Effector memory CD4-positive, alpha-beta T cell (primary cell): ENCODE data around the gene PDE9A.

Experiments
- DNase-seq, 3 donors: peaks; one replicate each; pipeline ENCODE4 v3.0.0-alpha.2; 2020
- H3K27ac ChIP-seq: 2 replicates; pipeline ENCODE4 v1.7.0; 2013; ENCODE audit warnings: mild to moderate bottlenecking, low read length, moderate library complexity; ENCODE audit not compliant: insufficient read depth, poor library complexity, severe bottlenecking
- H3K27me3 ChIP-seq: replicated peaks from 2 replicates; pipeline ENCODE4 v1.7.0; 2013; ENCODE audit warnings: mild to moderate bottlenecking, low read length; ENCODE audit not compliant: insufficient read depth, control insufficient read depth, poor library complexity, severe bottlenecking
- H3K36me3 ChIP-seq: 2 replicates; pipeline ENCODE4 v1.7.0; 2013; ENCODE audit warnings: mild to moderate bottlenecking, low read length, moderate library complexity; ENCODE audit not compliant: control insufficient read depth, insufficient read depth
- H3K4me1 ChIP-seq: 2 replicates; pipeline ENCODE4 v1.7.0; 2013; ENCODE audit warnings: low read length, mild to moderate bottlenecking; ENCODE audit not compliant: control insufficient read depth, insufficient read depth, poor library complexity, severe bottlenecking
- H3K4me3 ChIP-seq: 2 replicates; pipeline ENCODE4 v1.7.0; 2013; ENCODE audit warnings: low read length, low read depth, mild to moderate bottlenecking; ENCODE audit not compliant: insufficient read depth, poor library complexity, severe bottlenecking
- H3K9me3 ChIP-seq: 2 replicates; pipeline ENCODE4 v1.7.0; 2013; ENCODE audit warnings: mild to moderate bottlenecking, low read length, moderate library complexity; ENCODE audit not compliant: control insufficient read depth

Gene PDE9A

GRCh38 chr21:42657676-42658319 is 4.4 kb downstream of the PDE9A start:
- Histone ChIP-seq H3K27ac (no peak overlapping the region), H3K9me3 (no peaks in the 10 kb centered on the region), H3K4me1 (peaks cover 18% of the 10 kb centered on the region), H3K27me3 (peaks cover 3% of the 10 kb centered on the region), H3K36me3 (no peaks in the 10 kb centered on the region), H3K4me3 (no peak overlapping the region)
- no peak for DNase-seq

- Histone ChIP-seq H3K36me3 (no peaks in the 10 kb centered on the region), H3K27me3 (no peaks in the 10 kb centered on the region), H3K9me3 (no peaks in the 10 kb centered on the region), H3K4me3 (no peak overlapping the region), H3K4me1 (peaks cover 15% of the 10 kb centered on the region), H3K27ac (no peak overlapping the region)
- DNase-seq: no peak
Observed at GRCh38 chr21:42658320-42659105, 5.1 kb downstream of the PDE9A start.

DNA sequence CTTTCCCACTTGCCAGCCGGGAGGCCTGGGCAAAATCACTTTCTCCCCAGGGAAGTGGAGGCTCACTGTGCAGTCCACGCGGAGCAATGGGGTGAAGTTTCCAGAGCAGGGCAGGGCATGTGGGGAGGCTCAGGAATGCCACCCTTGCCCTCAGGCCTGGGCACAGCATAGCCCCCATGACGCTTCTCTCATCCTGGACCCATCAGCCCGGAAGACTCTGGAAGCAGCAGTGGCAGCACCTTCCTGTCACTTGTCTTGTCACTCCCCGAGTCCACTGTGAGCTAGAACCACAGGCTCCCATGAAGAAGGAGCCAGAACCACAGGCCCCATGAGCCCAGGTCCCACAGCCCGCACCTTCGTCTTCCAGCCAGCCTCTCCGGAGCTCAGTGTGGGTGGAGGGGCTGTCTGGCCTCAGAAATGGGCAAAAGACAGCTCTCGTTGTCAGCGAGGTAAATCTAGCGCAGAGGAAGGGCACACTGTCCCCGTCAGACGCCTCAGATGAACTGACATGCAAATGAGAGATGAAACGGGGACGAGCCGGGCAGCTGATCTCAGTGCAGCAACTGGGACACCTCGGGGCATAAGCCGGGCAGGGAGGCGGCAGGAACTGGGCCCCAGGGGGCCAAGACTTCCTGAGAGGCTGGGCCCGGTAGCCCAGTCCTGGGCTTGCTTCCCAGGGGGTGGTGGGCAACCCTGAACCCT is 6.1 kb downstream of the PDE9A start:
- no peaks in the 10 kb centered on the region for H3K9me3 ChIP-seq
- H3K4me1 ChIP-seq: peaks cover 9% of the 10 kb centered on the region
- H3K27ac ChIP-seq: no peak overlapping the region
- no peaks in the 10 kb centered on the region for H3K36me3 ChIP-seq
- DNase-seq: no peak
- H3K4me3 ChIP-seq: no peak overlapping the region
- H3K27me3 ChIP-seq: no peaks in the 10 kb centered on the region

DNA sequence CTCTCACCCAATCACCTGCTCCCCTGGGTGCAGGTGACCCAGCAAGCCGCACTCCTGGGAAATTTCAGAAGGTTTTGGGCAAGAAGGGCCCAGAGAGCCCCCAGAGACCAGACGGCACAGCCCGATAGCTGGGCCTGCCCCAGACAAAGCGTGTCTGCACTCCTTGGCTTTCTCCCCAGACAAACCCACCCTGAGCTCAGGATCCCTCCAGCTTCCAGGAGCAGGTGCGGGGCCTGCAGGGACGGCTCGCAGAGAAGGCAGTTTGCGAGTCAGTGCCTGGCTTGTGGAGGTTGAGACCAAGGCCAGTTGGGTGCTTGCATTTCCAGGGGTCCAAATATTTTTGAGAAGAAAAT is 6.7 kb downstream of the PDE9A start:
- H3K9me3 ChIP-seq: no peaks in the 10 kb centered on the region
- no peak overlapping the region for H3K27ac ChIP-seq
- H3K4me1 ChIP-seq: peaks cover 5% of the 10 kb centered on the region
- no peak overlapping the region for H3K4me3 ChIP-seq
- H3K27me3 ChIP-seq: no peaks in the 10 kb centered on the region
- DNase-seq: no peak
- no peaks in the 10 kb centered on the region for H3K36me3 ChIP-seq

DNA sequence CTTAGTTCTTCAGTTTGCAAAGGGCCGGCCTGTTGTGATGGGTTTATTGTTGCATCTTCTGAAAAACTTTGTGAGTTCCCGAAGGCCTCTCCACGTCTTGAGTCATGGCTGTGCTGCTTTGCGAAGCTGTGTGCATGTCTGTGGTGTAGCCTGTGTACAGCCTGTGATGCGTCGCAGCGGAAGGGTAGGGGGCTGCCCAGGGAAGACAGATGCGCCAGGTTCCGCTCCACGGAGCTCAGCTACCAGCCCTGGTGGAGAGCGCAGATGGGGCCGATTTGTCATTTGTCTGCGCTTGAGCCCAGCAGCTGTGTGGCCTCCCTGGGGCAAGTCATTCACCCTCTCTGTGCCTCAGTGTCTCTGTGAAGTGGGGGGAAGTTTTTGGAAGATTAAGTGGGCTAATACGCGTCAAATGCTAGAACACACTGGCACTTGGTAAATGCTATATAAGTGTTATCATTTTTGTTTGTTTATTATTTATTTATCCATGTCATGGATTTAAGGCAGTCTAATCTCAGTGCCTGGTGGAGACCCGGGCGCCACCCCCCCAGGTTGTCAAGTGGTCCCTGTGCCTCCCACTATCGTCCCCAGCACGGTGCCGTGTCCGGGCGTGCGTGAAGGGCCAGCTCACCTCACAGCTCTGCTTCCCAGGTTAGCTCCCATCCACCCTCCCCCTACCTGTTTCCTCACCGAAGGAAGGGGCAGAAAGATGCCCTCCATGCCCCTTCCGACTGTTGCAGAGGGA is 8.4 kb downstream of the PDE9A start:
- H3K4me1 ChIP-seq: no peaks in the 10 kb centered on the region

GRCh38 chr21:42662430-42663199 is 9.2 kb downstream of the PDE9A start:
- Histone ChIP-seq H3K4me3 (no peak overlapping the region), H3K36me3 (no peaks in the 10 kb centered on the region), H3K4me1 (no peaks in the 10 kb centered on the region), H3K27me3 (no peaks in the 10 kb centered on the region), H3K9me3 (no peaks in the 10 kb centered on the region), H3K27ac (no peak overlapping the region)
- no peak for DNase-seq

More for the DNA sequence above, 8.4 kb downstream of the PDE9A start:
- DNase-seq: no peak
- no peaks in the 10 kb centered on the region for H3K9me3 ChIP-seq
- no peak overlapping the region for H3K27ac ChIP-seq
- H3K36me3 ChIP-seq: no peaks in the 10 kb centered on the region
- H3K4me3 ChIP-seq: no peak overlapping the region
- no peaks in the 10 kb centered on the region for H3K27me3 ChIP-seq

GRCh38 chr21:42663200-42663750 is 9.9 kb downstream of the PDE9A start:
- Histone ChIP-seq H3K4me1 (no peaks in the 10 kb centered on the region), H3K27me3 (no peaks in the 10 kb centered on the region)
- DNase-seq: no peak

GRCh38 chr21:42663860-42664535 is 10.6 kb downstream of the PDE9A start:
- no peaks in the 10 kb centered on the region for H3K27me3 ChIP-seq
- no peaks in the 10 kb centered on the region for H3K9me3 ChIP-seq
- DNase-seq: no peak
- no peaks in the 10 kb centered on the region for H3K4me1 ChIP-seq
- H3K27ac ChIP-seq: no peak overlapping the region
- no peaks in the 10 kb centered on the region for H3K36me3 ChIP-seq
- no peak overlapping the region for H3K4me3 ChIP-seq

More at GRCh38 chr21:42663200-42663750, 9.9 kb downstream of the PDE9A start:
- no peaks in the 10 kb centered on the region for H3K9me3 ChIP-seq
- H3K36me3 ChIP-seq: no peaks in the 10 kb centered on the region
- H3K4me3 ChIP-seq: no peak overlapping the region
- H3K27ac ChIP-seq: no peak overlapping the region

GRCh38 chr21:42664614-42665013 is 11.2 kb downstream of the PDE9A start:
- no peaks in the 10 kb centered on the region for H3K36me3 ChIP-seq
- DNase-seq: no peak
- H3K27ac ChIP-seq: no peak overlapping the region
- H3K4me1 ChIP-seq: no peaks in the 10 kb centered on the region
- no peaks in the 10 kb centered on the region for H3K9me3 ChIP-seq
- no peaks in the 10 kb centered on the region for H3K27me3 ChIP-seq
- H3K4me3 ChIP-seq: no peak overlapping the region
